Neuronal stem cell (in vitro differentiated cells): Measurements from ENCODE around the gene INVS. TPM values are rescaled to one million over a fixed set of nuclear protein-coding genes. Genes with fewer than 3 reads are reported as not detected.

ENCODE experiments used
- DNase-seq: peaks from one replicate; pipeline ENCODE4 v3.0.0-alpha.2; 2013; ENCODE audit warnings: low spot score
- H2AFZ ChIP-seq: one replicate; pipeline ENCODE4 v1.6.1; 2013; ENCODE audit warnings: mild to moderate bottlenecking, low read length, inconsistent platforms
- H2AK5ac ChIP-seq: 2 replicates; pipeline ENCODE4 v1.6.1; 2013; ENCODE audit warnings: low read depth, mild to moderate bottlenecking, inconsistent platforms, low read length, moderate library complexity, mixed read lengths
- H2BK120ac ChIP-seq: 2 replicates; pipeline ENCODE4 v1.6.1; 2013; ENCODE audit warnings: low read depth, mild to moderate bottlenecking, inconsistent platforms, low read length, moderate library complexity, mixed read lengths
- H2BK12ac ChIP-seq: one replicate; pipeline ENCODE4 v1.6.1; 2013; ENCODE audit warnings: low read length, inconsistent platforms
- H2BK15ac ChIP-seq: 2 replicates; pipeline ENCODE4 v1.6.1; 2013; ENCODE audit warnings: mild to moderate bottlenecking, low read length, inconsistent platforms, mixed read lengths
- H2BK5ac ChIP-seq: one replicate; pipeline ENCODE4 v1.6.1; 2013; ENCODE audit warnings: inconsistent platforms, mild to moderate bottlenecking, low read length, moderate library complexity
- H3K14ac ChIP-seq: one replicate; pipeline ENCODE4 v1.6.1; 2013; ENCODE audit warnings: low read length, inconsistent platforms
- H3K18ac ChIP-seq: 2 replicates; pipeline ENCODE4 v1.6.1; 2013; ENCODE audit warnings: low read length, inconsistent platforms
- H3K23ac ChIP-seq: 2 replicates; pipeline ENCODE4 v1.6.1; 2013; ENCODE audit warnings: low read depth, mild to moderate bottlenecking, mixed read lengths, low read length, inconsistent platforms; ENCODE audit not compliant: poor library complexity
- H3K27ac ChIP-seq: replicated peaks from 3 replicates; pipeline ENCODE4 v1.5.1; 2013; ENCODE audit warnings: low read length, inconsistent platforms
- H3K27me3 ChIP-seq, 3 experiments: 2 replicates each; pipeline ENCODE4 v1.6.1; 2013; ENCODE audit warnings: low read length in 3 of 3, mild to moderate bottlenecking in 2 of 3, inconsistent platforms in 1 of 3, low read depth in 1 of 3, mixed read lengths in 1 of 3, moderate library complexity in 1 of 3; ENCODE audit not compliant: control insufficient read depth in 3 of 3, insufficient read depth in 3 of 3
- H3K36me3 ChIP-seq, 2 donors: replicated peaks in 1 of 2; 2 replicates each; pipeline ENCODE4 v1.6.1; 2013; ENCODE audit warnings: low read length in 2 of 2; ENCODE audit not compliant: control insufficient read depth in 2 of 2, insufficient read depth in 2 of 2
- H3K4ac ChIP-seq: 2 replicates; pipeline ENCODE4 v1.6.1; 2013; ENCODE audit warnings: inconsistent platforms, mild to moderate bottlenecking, low read length, moderate library complexity
- H3K4me1 ChIP-seq, 2 donors: 1 replicate in 1 of 2; 2 replicates in 1 of 2; pipeline ENCODE4 v1.6.1; 2013; ENCODE audit warnings: low read length in 2 of 2, low read depth in 1 of 2; ENCODE audit not compliant: control insufficient read depth in 2 of 2, insufficient read depth in 1 of 2
- H3K4me2 ChIP-seq: one replicate; pipeline ENCODE4 v1.6.1; 2013; ENCODE audit warnings: mild to moderate bottlenecking, low read length, inconsistent platforms; ENCODE audit not compliant: insufficient read depth, poor library complexity, severe bottlenecking
- H3K4me3 ChIP-seq, 2 donors: 2 replicates each; pipeline ENCODE4 v1.5.1; 2013; ENCODE audit warnings: low read length in 2 of 2, mild to moderate bottlenecking in 2 of 2, inconsistent platforms in 1 of 2, moderate library complexity in 1 of 2
- H3K79me1 ChIP-seq: one replicate; pipeline ENCODE4 v1.6.1; 2013; ENCODE audit warnings: low read depth, mild to moderate bottlenecking, inconsistent platforms, low read length, moderate library complexity
- H3K9ac ChIP-seq: one replicate; pipeline ENCODE4 v1.6.1; 2013; ENCODE audit warnings: mild to moderate bottlenecking, low read depth, low read length, inconsistent platforms; ENCODE audit not compliant: poor library complexity
- H3K9me3 ChIP-seq, 2 donors: replicated peaks in 1 of 2; 2 replicates each; pipeline versions ENCODE3 to v1.6.1; 2013; ENCODE audit warnings: low read length in 2 of 2, mild to moderate bottlenecking in 2 of 2, inconsistent platforms in 1 of 2, low read depth in 1 of 2, mixed read lengths in 1 of 2, moderate library complexity in 1 of 2; ENCODE audit not compliant: control insufficient read depth in 2 of 2, insufficient read depth in 1 of 2
- H4K8ac ChIP-seq: one replicate; pipeline ENCODE4 v1.6.1; 2013; ENCODE audit warnings: low read depth, mild to moderate bottlenecking, inconsistent platforms, low read length, moderate library complexity
- H4K91ac ChIP-seq: one replicate; pipeline ENCODE4 v1.6.1; 2013; ENCODE audit warnings: low read length, low read depth, mild to moderate bottlenecking, inconsistent platforms; ENCODE audit not compliant: poor library complexity
- WGBS, 2 donors: extraction: QIAGEN DNeasy Blood & Tissue Kit; methylation state at CpG; one replicate each; pipeline ENCODE4 v1.1.7; 2013; ENCODE audit warnings: missing lambda C conversion rate in 2 of 2, mixed read lengths in 1 of 2; ENCODE audit not compliant: insufficient read length in 2 of 2, insufficient replicate concordance in 1 of 2; ENCODE audit errors: extremely low coverage in 2 of 2; 5-methylcytosine and 5-hydroxymethylcytosine counted together
- small RNA-seq: library from polyadenylated mRNA; stranded (forward); fragments of <200 nt; extraction: miRNeasy Mini kit (QIAGEN cat#:217004); gene quantifications from one replicate; pipeline ENCODE3, GENCODE V24; 2013; ENCODE audit not compliant: insufficient read depth

Gene INVS

GRCh38 chr9:100341889-100342288 lies 242.8 kb downstream of the INVS start:
- H3K9ac ChIP-seq: no peak overlapping the region

GRCh38 chr9:100346836-100347235 lies 247.8 kb downstream of the INVS start:
- no peak overlapping the region for H3K4me2 ChIP-seq
- H3K4me1 ChIP-seq: peaks cover 5 to 14% of the 10 kb centered on the region in 2 donors
- H4K8ac ChIP-seq: no peak overlapping the region
- no peak overlapping the region for H3K9ac ChIP-seq
- no peak overlapping the region for H3K4ac ChIP-seq
- DNase-seq: no peak
- no peak overlapping the region for H3K27ac ChIP-seq
- H3K4me3 ChIP-seq: no peak overlapping the region
- no peak overlapping the region for H2BK12ac ChIP-seq
- no peak overlapping the region for H2BK15ac ChIP-seq
- no peak overlapping the region for H2AK5ac ChIP-seq
- no peak overlapping the region for H4K91ac ChIP-seq
- H3K18ac ChIP-seq: no peak overlapping the region
- no peak overlapping the region for H3K23ac ChIP-seq
- peaks cover 3 to 76% of the 10 kb centered on the region in 2 donors for H3K36me3 ChIP-seq
- peaks cover 0 to 5% of the 10 kb centered on the region in 2 donors for H3K9me3 ChIP-seq
- no CpG with 5 or more reads among the region's 3 CpGs for WGBS, 2 donors
- H2BK120ac ChIP-seq: no peak overlapping the region
- H2BK5ac ChIP-seq: no peak overlapping the region
- no peaks in the 10 kb centered on the region for H3K79me1 ChIP-seq
- no peaks in the 10 kb centered on the region for H3K27me3 ChIP-seq
- H2AFZ ChIP-seq: no peak overlapping the region
- no peak overlapping the region for H3K14ac ChIP-seq

More at GRCh38 chr9:100341889-100342288, 242.8 kb downstream of the INVS start:
- Histone ChIP-seq H3K36me3 (peaks cover 6 to 95% of the 10 kb centered on the region in 2 donors), H2BK12ac (no peak overlapping the region), H2BK120ac (no peak overlapping the region), H3K14ac (no peak overlapping the region), H3K4me3 (no peak overlapping the region), H3K27me3 (no peaks in the 10 kb centered on the region), H2AFZ (no peak overlapping the region), H3K23ac (no peak overlapping the region), H2AK5ac (no peak overlapping the region), H4K8ac (no peak overlapping the region), H3K4me2 (no peak overlapping the region), H3K27ac (no peak overlapping the region), H3K9me3 (peaks cover 0 to 3% of the 10 kb centered on the region in 2 donors), H4K91ac (no peak overlapping the region), H2BK5ac (no peak overlapping the region), H3K4ac (no peak overlapping the region), H3K4me1 (no peaks in the 10 kb centered on the region), H2BK15ac (no peak overlapping the region), H3K79me1 (peaks cover 2% of the 10 kb centered on the region), H3K18ac (no peak overlapping the region)
- DNase-seq: no peak
- no CpG with 5 or more reads among the region's 3 CpGs for WGBS, 2 donors

- Histone ChIP-seq H4K91ac (no peak overlapping the region), H2BK12ac (no peak overlapping the region), H3K4me3 (no peak overlapping the region), H3K79me1 (no peaks in the 10 kb centered on the region), H4K8ac (no peak overlapping the region), H3K36me3 (peaks cover 3 to 51% of the 10 kb centered on the region in 2 donors), H3K23ac (no peak overlapping the region), H3K27me3 (no peaks in the 10 kb centered on the region), H2BK120ac (no peak overlapping the region), H3K4me1 (peaks cover 6 to 14% of the 10 kb centered on the region in 2 donors), H3K4ac (no peak overlapping the region), H3K14ac (no peak overlapping the region), H3K9ac (no peak overlapping the region), H3K27ac (no peak overlapping the region), H3K4me2 (no peak overlapping the region), H3K18ac (no peak overlapping the region), H3K9me3 (peaks cover 5 to 17% of the 10 kb centered on the region in 2 donors), H2BK5ac (no peak overlapping the region), H2AK5ac (no peak overlapping the region), H2AFZ (no peak overlapping the region), H2BK15ac (no peak overlapping the region)
- no CpG with 5 or more reads among the region's 1 CpG for WGBS, 2 donors
- DNase-seq: no peak
Measured at GRCh38 chr9:100350188-100350587, 251.1 kb downstream of the INVS start.

Small RNAs within 50 kb of the gene (small RNA-seq; reads per million reads assigned to genes)
- not detected for gene RN7SL75P
